MM.1S (cell line): ENCODE data around the gene BZW2.

ENCODE experiments used
- EZH2 ChIP-seq: fragments of 300-600 bp; sonication (generic); optimal IDR thresholded peaks from 2 replicates; pipeline ENCODE3; 2017; ENCODE audit warnings: low read depth, mild to moderate bottlenecking, antibody characterized with exemption, low read length, mixed read lengths
- EZH2phosphoT487 ChIP-seq: fragments of 300-600 bp; sonication (generic); IDR thresholded peaks from 2 replicates; pipeline ENCODE4 v1.6.1; 2018; ENCODE audit warnings: antibody characterized with exemption, low read length
- TF ChIP-seq, protein P1 (sequence below): fragments of 300-600 bp; sonication (generic); IDR thresholded peaks from 2 replicates; pipeline ENCODE4 v1.5.1; 2016; ENCODE audit warnings: antibody characterized with exemption, low read length, mixed read lengths

DNA sequence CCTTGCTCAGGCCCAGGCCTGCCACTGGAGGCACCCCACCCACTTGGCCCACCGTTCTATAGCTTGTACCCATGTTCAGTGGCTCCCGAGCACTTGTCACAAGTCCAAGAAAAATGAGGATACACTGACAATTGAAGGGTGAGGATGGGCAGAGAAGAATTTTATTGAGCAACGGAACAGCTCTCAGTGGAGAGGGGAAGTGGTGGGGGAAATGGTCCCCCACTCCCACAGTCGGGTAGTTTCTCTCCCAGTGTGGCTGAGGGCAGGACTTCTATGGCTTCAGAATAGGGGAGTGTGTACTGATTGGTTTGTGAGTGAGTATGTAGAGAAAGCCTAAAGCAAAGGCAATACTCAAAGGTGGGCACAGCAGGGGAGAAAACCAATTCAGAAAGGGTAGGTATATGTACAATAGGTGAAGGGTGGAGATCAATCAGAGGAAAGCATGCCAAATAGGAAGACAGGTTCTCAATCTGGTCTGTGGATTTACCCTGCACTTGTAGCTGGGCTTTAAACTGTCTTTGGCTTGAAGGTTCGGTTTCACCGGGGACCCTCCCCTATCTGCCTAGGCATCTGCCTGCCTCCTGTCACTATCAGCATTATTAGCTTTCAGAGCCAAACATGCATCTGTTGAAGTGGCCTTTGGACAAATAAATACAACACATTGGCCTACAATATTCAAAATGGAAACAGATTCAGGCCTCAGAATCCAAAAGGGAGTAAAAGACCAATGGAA lies 98.7 kb downstream of the BZW2 start:
- TF ChIP-seq EZH2 (no peak), EZH2phosphoT487 (no peak)
- TF ChIP-seq, protein P1, sequence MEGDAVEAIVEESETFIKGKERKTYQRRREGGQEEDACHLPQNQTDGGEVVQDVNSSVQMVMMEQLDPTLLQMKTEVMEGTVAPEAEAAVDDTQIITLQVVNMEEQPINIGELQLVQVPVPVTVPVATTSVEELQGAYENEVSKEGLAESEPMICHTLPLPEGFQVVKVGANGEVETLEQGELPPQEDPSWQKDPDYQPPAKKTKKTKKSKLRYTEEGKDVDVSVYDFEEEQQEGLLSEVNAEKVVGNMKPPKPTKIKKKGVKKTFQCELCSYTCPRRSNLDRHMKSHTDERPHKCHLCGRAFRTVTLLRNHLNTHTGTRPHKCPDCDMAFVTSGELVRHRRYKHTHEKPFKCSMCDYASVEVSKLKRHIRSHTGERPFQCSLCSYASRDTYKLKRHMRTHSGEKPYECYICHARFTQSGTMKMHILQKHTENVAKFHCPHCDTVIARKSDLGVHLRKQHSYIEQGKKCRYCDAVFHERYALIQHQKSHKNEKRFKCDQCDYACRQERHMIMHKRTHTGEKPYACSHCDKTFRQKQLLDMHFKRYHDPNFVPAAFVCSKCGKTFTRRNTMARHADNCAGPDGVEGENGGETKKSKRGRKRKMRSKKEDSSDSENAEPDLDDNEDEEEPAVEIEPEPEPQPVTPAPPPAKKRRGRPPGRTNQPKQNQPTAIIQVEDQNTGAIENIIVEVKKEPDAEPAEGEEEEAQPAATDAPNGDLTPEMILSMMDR = no peak
